Measurements from ENCODE around the gene RAB1A. TPM values are rescaled to one million over a fixed set of nuclear protein-coding genes. Genes with fewer than 3 reads are reported as not detected.
"Not testable (repeated sequence)": the region's sequence is repeated elsewhere in the genome, so short reads cannot be mapped to it uniquely, and the experiment has no call there.

Gene RAB1A
- total RNA-seq, 2 experiments from 2014 or later: 77.1 to 84.8 TPM

- CTCF ChIA-PET: interaction anchor here (0.6 to 1.5 kb wide), 2 partner anchors 33 to 416 kb away, joined by 3 to 4 read pairs; no protein-coding TSS in a partner anchor
Measured at GRCh38 chr2:65136253-65136652, 6.3 kb upstream of the RAB1A start.

GRCh38 chr2:65134158-65134557, 4.3 kb upstream of the RAB1A start:
- POLR2A ChIA-PET: interaction anchor here (0.6 to 0.7 kb wide), 2 partner anchors 94 to 272 kb away, joined by 3 read pairs; partner anchors contain the start of gene ACTR2

More at GRCh38 chr2:65136253-65136652, 6.3 kb upstream of the RAB1A start:
- H3K4me3 Mint-ChIP-seq: no peak overlapping the region
- H3K4me1 Mint-ChIP-seq: peaks cover 1% of the 10 kb centered on the region
- H3K27ac Mint-ChIP-seq: no peak overlapping the region
- no peaks in the 10 kb centered on the region for H3K27me3 Mint-ChIP-seq
- DNase-seq (no peak), ATAC-seq (no peak)
- H3K36me3 Mint-ChIP-seq (ENCODE audit: low read depth): no peaks in the 10 kb centered on the region
- POLR2A ChIA-PET: interaction anchor here (0.8 kb wide), 1 partner anchor 63 kb away, joined by 7 read pairs; no protein-coding TSS in a partner anchor
- H3K9me3 Mint-ChIP-seq (ENCODE audit: low read depth): no peaks in the 10 kb centered on the region
- intact Hi-C loops (cut with DNase I, micrococcal nuclease): no loop called here

DNA sequence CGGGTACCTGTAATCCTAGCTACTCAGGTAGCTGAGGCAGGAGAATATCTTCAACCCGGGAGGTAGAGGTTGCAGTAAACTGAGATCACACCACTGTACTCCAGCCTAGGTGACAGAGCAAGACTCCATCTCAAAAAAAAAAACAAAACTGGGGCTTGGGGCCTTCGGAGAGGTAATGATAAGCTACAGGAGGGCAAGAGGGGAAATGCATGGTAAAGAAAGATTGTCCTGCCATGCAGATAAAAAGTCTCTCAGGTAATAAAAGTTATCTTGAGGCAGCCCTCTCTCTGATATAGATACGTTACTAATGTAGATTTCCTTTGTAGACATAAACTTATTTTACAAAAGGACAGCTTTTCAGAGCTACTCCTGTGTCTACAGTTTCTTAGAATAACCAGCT, 3.7 kb upstream of the RAB1A start:
- intact Hi-C loops (cut with DNase I, micrococcal nuclease): loop anchor here in 1 of 2 experiments (5.0 kb wide), 1 partner anchor 1546 kb away; the partner anchor contains the start of genes MDH1 and WDPCP
- ChIA-PET POLR2A (interaction anchor here (0.6 kb wide), 1 partner anchor 273 kb away, joined by 3 read pairs; no protein-coding TSS in a partner anchor), CTCF (interaction anchor here (0.8 to 2.8 kb wide), 5 partner anchors 10 to 81 kb away, joined by 3 to 14 read pairs (median 4); no protein-coding TSS in a partner anchor)

More at GRCh38 chr2:65134158-65134557, 4.3 kb upstream of the RAB1A start:
- peaks cover 6% of the 10 kb centered on the region for H3K4me1 Mint-ChIP-seq
- CTCF ChIA-PET: interaction anchor here (0.8 to 2.8 kb wide), 6 partner anchors 9 to 216 kb away, joined by 3 to 14 read pairs (median 4); no protein-coding TSS in a partner anchor
- H3K36me3 Mint-ChIP-seq (ENCODE audit: low read depth): peaks cover 3% of the 10 kb centered on the region
- H3K27ac Mint-ChIP-seq: no peak overlapping the region
- H3K9me3 Mint-ChIP-seq (ENCODE audit: low read depth): no peaks in the 10 kb centered on the region
- no peaks in the 10 kb centered on the region for H3K27me3 Mint-ChIP-seq
- ATAC-seq (no peak), DNase-seq (no peak)
- intact Hi-C loops (cut with DNase I, micrococcal nuclease): loop anchor here in 1 of 2 experiments (5.0 kb wide), 1 partner anchor 1547 kb away; the partner anchor contains the start of genes MDH1 and WDPCP
- H3K4me3 Mint-ChIP-seq: no peak overlapping the region

GRCh38 chr2:65132930-65133329, 3.0 kb upstream of the RAB1A start:
- POLR2A ChIA-PET: not testable (repeated sequence)
- peaks cover 10% of the 10 kb centered on the region for H3K4me1 Mint-ChIP-seq
- CTCF ChIA-PET: interaction anchor here (0.6 to 2.8 kb wide), 4 partner anchors 54 to 80 kb away, joined by 3 to 14 read pairs (median 4); no protein-coding TSS in a partner anchor

More for the DNA sequence above, 3.7 kb upstream of the RAB1A start:
- Mint-ChIP-seq H3K27ac (no peak overlapping the region), H3K27me3 (no peaks in the 10 kb centered on the region), H3K36me3 (ENCODE audit: low read depth) (peaks cover 8% of the 10 kb centered on the region), H3K9me3 (ENCODE audit: low read depth) (no peaks in the 10 kb centered on the region), H3K4me1 (peaks cover 6% of the 10 kb centered on the region), H3K4me3 (no peak overlapping the region)
- ATAC-seq (no peak), DNase-seq (no peak)

DNA sequence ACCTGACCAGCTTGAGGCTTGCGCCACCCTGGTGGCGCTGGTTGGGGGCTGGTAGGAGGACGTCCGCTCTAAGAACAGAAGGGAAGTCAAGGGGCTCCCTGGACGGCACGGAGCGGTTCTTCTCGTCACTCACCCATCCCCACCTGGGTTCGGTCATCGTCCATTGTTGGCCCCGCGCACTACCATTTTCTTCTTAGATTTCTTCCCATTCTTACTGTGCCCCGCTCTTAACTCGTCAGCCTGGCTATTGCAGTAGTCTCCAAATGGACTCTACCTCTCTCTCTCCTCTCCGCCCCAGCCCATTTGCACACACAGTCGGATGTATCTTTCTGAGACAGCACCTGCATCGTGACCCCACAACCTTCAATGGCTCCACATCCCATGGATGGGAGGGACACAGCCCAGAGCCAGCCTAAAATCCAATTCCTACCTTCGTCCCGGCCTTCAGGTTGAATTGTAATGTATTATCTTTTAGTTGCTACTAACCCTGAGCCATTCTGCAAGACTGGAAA, 814 bp upstream of the RAB1A start:
- Mint-ChIP-seq H3K27ac (peak overlapping the region; percentile 90), H3K4me3 (peak overlapping the region; percentile 100), H3K27me3 (no peaks in the 10 kb centered on the region), H3K4me1 (peaks cover 27% of the 10 kb centered on the region), H3K9me3 (ENCODE audit: low read depth) (no peaks in the 10 kb centered on the region), H3K36me3 (ENCODE audit: low read depth) (peaks cover 13% of the 10 kb centered on the region)
- ChIA-PET CTCF (interaction anchor here (0.9 to 2.0 kb wide), 5 partner anchors 10 to 188 kb away, joined by 3 to 14 read pairs (median 4); partner anchors contain the start of gene ACTR2), POLR2A (interaction anchor here (1.0 to 2.1 kb wide), 9 partner anchors 11 to 1542 kb away, joined by 3 to 14 read pairs (median 7); partner anchors contain the start of genes ACTR2, AFTPH, MDH1 and SERTAD2)
- intact Hi-C loops (cut with DNase I, micrococcal nuclease): loop anchor here (1.0 to 5.0 kb wide), 10 partner anchors 66 to 1543 kb away; partner anchors contain the start of genes ACTR2 (in 2 of the 2), CEP68 (in 2 of the 2), AFTPH (in 1 of the 2) and MDH1 (in 1 of the 2)
- no peak for ATAC-seq
- DNase-seq: no peak

More at GRCh38 chr2:65132930-65133329, 3.0 kb upstream of the RAB1A start:
- not testable (repeated sequence) for DNase-seq; ATAC-seq; H3K27ac Mint-ChIP-seq; H3K36me3 Mint-ChIP-seq (ENCODE audit: low read depth); H3K4me3 Mint-ChIP-seq; H3K9me3 Mint-ChIP-seq (ENCODE audit: low read depth); H3K27me3 Mint-ChIP-seq
- intact Hi-C loops (cut with DNase I, micrococcal nuclease): loop anchor here in 1 of 2 experiments (5.0 kb wide), 1 partner anchor 1546 kb away; the partner anchor contains the start of genes MDH1 and WDPCP

DNA sequence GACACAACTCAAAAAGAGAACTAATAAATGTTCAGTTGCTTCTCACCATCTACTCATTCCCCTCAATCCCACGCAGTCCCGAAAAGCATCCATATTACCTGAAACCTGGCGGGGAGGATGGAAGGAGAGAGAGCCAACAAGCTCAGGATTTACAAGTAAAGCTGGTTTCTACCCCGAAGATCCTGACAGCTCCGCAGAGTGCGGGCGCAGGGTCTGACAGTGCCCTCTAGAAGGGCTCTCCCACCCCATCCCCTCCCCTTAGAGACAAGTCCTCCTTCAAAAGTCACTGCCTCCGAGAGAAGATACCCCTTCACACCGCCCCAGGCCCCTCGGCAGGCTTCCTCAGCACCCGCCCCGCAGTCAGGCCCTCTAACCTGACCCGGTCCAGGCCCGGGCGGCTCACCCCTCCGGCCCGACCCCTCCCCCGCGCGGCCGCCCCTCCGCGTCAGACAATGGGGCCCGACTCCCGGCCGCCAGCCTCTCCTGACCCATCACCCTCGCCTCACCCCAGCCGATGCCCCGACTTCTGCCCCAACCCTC, 550 bp downstream of the RAB1A start:
- POLR2A ChIA-PET: interaction anchor here (0.5 to 2.1 kb wide), 16 partner anchors 10 to 1541 kb away, joined by 3 to 14 read pairs (median 4); partner anchors contain the start of genes ACTR2, MDH1, SERTAD2 and WDPCP
- CTCF ChIA-PET: interaction anchor here (0.6 to 2.0 kb wide), 10 partner anchors 10 to 189 kb away, joined by 3 to 14 read pairs (median 4); partner anchors contain the start of gene ACTR2
- DNase-seq (peak; percentile 61), ATAC-seq (peak; percentile 4)
- intact Hi-C loops (cut with DNase I, micrococcal nuclease): loop anchor here in 1 of 2 experiments (5.0 kb wide), 1 partner anchor 142 kb away; the partner anchor contains the start of gene SLC1A4
- Mint-ChIP-seq H3K36me3 (ENCODE audit: low read depth) (peaks cover 17% of the 10 kb centered on the region), H3K4me1 (peaks cover 36% of the 10 kb centered on the region), H3K4me3 (peak overlapping the region; percentile 100), H3K9me3 (ENCODE audit: low read depth) (no peaks in the 10 kb centered on the region), H3K27ac (peak overlapping the region; percentile 100), H3K27me3 (no peaks in the 10 kb centered on the region)

DNA sequence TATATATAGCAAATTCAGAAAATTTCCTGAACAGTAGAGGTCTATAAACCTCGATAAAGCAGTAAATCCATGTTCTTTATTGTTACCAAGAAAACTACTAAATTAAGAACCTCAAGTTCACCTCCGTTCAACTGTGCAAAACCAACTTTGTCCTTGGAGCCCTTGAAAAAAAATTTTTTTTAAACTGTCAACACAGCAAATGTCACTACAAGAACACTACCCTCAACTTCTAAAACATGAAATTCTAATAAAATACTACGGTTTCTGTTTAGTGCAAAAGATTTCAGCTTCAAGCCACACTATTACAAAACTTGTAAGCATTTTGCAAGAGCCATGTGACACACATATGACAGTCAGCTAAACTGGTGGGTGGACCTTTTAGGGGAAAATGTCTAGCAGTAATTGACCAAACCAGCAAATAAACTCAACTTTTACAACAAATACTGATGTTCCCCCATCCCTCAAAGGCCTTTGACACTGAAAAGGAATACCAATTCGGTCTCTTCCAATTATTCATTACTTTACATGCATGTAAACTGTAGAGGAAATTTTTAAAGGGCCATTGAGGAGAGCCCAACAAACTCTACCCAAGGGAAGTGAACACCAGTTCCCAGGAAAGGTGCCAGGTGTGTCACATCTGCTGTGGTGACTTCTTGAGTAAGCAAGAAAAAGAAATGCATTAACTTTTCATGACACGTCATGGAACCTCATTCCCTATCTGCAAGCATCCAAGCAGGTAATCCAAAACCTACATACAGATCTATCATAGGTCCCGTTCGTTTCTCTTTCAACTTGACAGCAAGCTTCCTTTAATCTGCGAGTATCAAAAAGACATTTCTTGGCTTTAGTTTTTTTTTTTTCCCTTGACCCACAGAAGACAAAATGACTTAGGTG, 1.4 kb downstream of the RAB1A start:
- peaks cover 18% of the 10 kb centered on the region for H3K36me3 Mint-ChIP-seq (ENCODE audit: low read depth)
- ChIA-PET POLR2A (interaction anchor here (0.5 to 2.1 kb wide), 9 partner anchors 9 to 635 kb away, joined by 3 to 13 read pairs (median 3); partner anchors contain the start of gene ACTR2), CTCF (interaction anchor here (0.8 to 1.4 kb wide), 3 partner anchors 9 to 107 kb away, joined by 3 to 4 read pairs (median 3); no protein-coding TSS in a partner anchor)
- ATAC-seq (no peak), DNase-seq (peak; percentile 22)
- intact Hi-C loops (cut with DNase I, micrococcal nuclease): loop anchor here in 1 of 2 experiments (5.0 kb wide), 1 partner anchor 141 kb away; the partner anchor contains the start of gene SLC1A4
- no peaks in the 10 kb centered on the region for H3K9me3 Mint-ChIP-seq (ENCODE audit: low read depth)
- peak overlapping the region; percentile 100 for H3K4me3 Mint-ChIP-seq
- peaks cover 36% of the 10 kb centered on the region for H3K4me1 Mint-ChIP-seq
- peak overlapping the region; percentile 100 for H3K27ac Mint-ChIP-seq
- no peaks in the 10 kb centered on the region for H3K27me3 Mint-ChIP-seq

DNA sequence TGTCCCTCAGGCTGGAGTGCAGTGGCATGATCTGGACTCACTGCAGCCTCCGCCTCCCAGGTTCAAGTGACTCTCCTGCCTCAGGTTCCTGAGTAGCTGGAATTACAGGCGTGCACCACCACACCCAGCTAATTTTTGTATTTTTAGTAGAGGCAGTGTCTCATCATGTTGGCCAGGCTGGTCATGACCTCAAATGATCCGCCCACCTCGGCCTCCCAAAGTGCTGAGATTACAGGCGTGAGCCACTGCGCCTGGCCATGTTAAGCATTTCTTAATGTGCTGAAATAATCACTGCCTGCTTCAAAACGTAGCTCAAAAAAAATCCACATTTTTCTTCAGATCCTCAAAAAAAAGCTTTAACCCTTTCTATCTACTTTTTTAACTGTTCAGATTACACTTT, 4.4 kb downstream of the RAB1A start:
- intact Hi-C loops (cut with DNase I, micrococcal nuclease): loop anchor here in 1 of 2 experiments (5.0 kb wide), 1 partner anchor 138 kb away; the partner anchor contains the start of gene SLC1A4
- H3K4me3 Mint-ChIP-seq; H3K27me3 Mint-ChIP-seq; ATAC-seq; POLR2A ChIA-PET; H3K27ac Mint-ChIP-seq; H3K9me3 Mint-ChIP-seq (ENCODE audit: low read depth): not testable (repeated sequence)
- H3K4me1 Mint-ChIP-seq: peaks cover 49% of the 10 kb centered on the region
- DNase-seq: peak; percentile 23
- CTCF ChIA-PET: interaction anchor here (1.1 to 2.2 kb wide), 2 partner anchors 13 to 20 kb away, joined by 3 to 5 read pairs; no protein-coding TSS in a partner anchor
- peaks cover 18% of the 10 kb centered on the region for H3K36me3 Mint-ChIP-seq (ENCODE audit: low read depth)

GRCh38 chr2:65122313-65122712, 7.6 kb downstream of the RAB1A start:
- Mint-ChIP-seq H3K9me3 (ENCODE audit: low read depth) (no peaks in the 10 kb centered on the region), H3K4me1 (peaks cover 57% of the 10 kb centered on the region), H3K36me3 (ENCODE audit: low read depth) (peaks cover 10% of the 10 kb centered on the region), H3K27me3 (no peaks in the 10 kb centered on the region), H3K27ac (no peak overlapping the region), H3K4me3 (no peak overlapping the region)
- ATAC-seq: no peak
- intact Hi-C loops (cut with DNase I, micrococcal nuclease): no loop called here
- ChIA-PET CTCF (interaction anchor here (0.6 to 1.2 kb wide), 3 partner anchors 9 to 383 kb away, joined by 3 to 4 read pairs (median 4); no protein-coding TSS in a partner anchor), POLR2A (interaction anchor here (0.7 kb wide), 1 partner anchor 20 kb away, joined by 3 read pairs; no protein-coding TSS in a partner anchor)
- DNase-seq: no peak

All from activated CD4-positive, alpha-beta T cell treated with anti-CD3 and anti-CD28 coated beads for 36 hours (primary cell).